ENCODE data around the gene SPSB1.

SPSB1 gene

GRCh38 chr1:9371951-9372350 is 79.3 kb downstream of the SPSB1 start:
- H3K4me1 ChIP-seq (ENCODE audit: control insufficient read depth in 2 of 2, insufficient read depth in 2 of 2, low read length in 2 of 2): peaks cover 11 to 19% of the 10 kb centered on the region in 2 donors
- peaks cover 5 to 6% of the 10 kb centered on the region in 2 donors for H3K36me3 ChIP-seq (ENCODE audit: control insufficient read depth in 2 of 2, insufficient read depth in 2 of 2, low read length in 2 of 2)
- no peak overlapping the region for H3K4me3 ChIP-seq (ENCODE audit: low read length in 2 of 2)
- H3K9me3 ChIP-seq (ENCODE audit: control insufficient read depth in 2 of 2, low read length in 2 of 2): no peaks in the 10 kb centered on the region
- peak overlapping the region; percentile 60 to 80 for H3K27ac ChIP-seq (ENCODE audit: low read depth in 2 of 2, low read length in 2 of 2)
- no peaks in the 10 kb centered on the region for H3K27me3 ChIP-seq (ENCODE audit: control insufficient read depth in 2 of 2, insufficient read depth in 2 of 2, low read length in 2 of 2)
- peak overlapping the region; percentile 26 to 28 for H3K9ac ChIP-seq (ENCODE audit: low read depth in 1 of 2, low read length in 2 of 2)

DNA sequence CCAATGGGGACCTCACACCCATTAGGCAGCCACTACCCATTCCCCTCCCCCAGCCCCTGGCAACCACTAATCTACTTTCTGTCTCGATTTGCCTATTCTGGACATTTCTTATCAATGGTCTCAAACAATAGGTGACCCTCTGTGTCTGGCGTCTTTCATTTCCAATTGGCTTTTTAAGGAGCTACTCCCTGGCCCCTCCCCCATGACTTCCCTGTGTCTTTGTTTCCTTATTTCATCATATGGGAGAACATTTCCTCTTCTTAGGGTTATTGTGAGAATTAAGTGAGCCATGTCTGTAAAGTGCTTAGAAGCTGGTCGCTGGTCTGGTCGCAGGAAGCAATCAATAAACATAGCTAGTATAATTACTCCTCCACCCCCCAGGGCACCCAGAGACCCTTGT is 80.9 kb downstream of the SPSB1 start:
- peaks cover 11 to 23% of the 10 kb centered on the region in 2 donors for H3K4me1 ChIP-seq (ENCODE audit: control insufficient read depth in 2 of 2, insufficient read depth in 2 of 2, low read length in 2 of 2)
- no peaks in the 10 kb centered on the region for H3K9me3 ChIP-seq (ENCODE audit: control insufficient read depth in 2 of 2, low read length in 2 of 2)
- no peaks in the 10 kb centered on the region for H3K36me3 ChIP-seq (ENCODE audit: control insufficient read depth in 2 of 2, insufficient read depth in 2 of 2, low read length in 2 of 2)
- no peak overlapping the region for H3K9ac ChIP-seq (ENCODE audit: low read depth in 1 of 2, low read length in 2 of 2)
- H3K4me3 ChIP-seq (ENCODE audit: low read length in 2 of 2): no peak overlapping the region
- no peak overlapping the region for H3K27ac ChIP-seq (ENCODE audit: low read depth in 2 of 2, low read length in 2 of 2)
- no peaks in the 10 kb centered on the region for H3K27me3 ChIP-seq (ENCODE audit: control insufficient read depth in 2 of 2, insufficient read depth in 2 of 2, low read length in 2 of 2)

DNA sequence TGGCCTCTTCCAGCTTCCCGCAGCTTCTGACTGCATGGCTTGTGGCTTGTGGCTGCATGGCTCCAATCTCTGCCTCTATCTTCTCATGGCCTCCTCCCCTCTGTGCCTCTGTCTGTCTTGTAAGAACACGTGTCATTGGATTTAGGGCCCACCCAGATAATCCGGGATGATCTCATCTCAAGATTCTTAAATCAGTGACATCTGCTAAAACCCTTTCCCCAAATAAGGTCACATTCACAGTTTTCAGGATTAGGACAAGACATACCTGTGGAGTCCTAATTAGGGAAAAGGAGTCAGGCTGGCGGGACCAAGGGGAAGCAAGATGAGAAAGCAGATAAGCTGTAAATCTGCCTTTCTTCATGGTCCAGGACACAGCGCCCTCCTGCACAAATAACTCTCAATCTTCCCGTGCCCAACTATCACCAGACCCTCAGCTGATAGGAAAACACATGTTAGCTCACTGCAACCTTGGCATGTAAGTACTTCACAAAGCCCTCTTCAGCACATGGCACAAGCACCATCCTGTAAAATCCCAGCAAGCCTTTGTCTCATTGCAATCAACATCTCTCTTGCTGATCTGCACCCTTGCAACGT is 82.2 kb downstream of the SPSB1 start:
- Histone ChIP-seq H3K4me1 (ENCODE audit: control insufficient read depth in 2 of 2, insufficient read depth in 2 of 2, low read length in 2 of 2) (peaks cover 11 to 23% of the 10 kb centered on the region in 2 donors), H3K27me3 (ENCODE audit: control insufficient read depth in 2 of 2, insufficient read depth in 2 of 2, low read length in 2 of 2) (no peaks in the 10 kb centered on the region), H3K9me3 (ENCODE audit: control insufficient read depth in 2 of 2, low read length in 2 of 2) (no peaks in the 10 kb centered on the region), H3K36me3 (ENCODE audit: control insufficient read depth in 2 of 2, insufficient read depth in 2 of 2, low read length in 2 of 2) (no peaks in the 10 kb centered on the region), H3K4me3 (ENCODE audit: low read length in 2 of 2) (no peak overlapping the region), H3K9ac (ENCODE audit: low read depth in 1 of 2, low read length in 2 of 2) (no peak overlapping the region), H3K27ac (ENCODE audit: low read depth in 2 of 2, low read length in 2 of 2) (peak overlapping the region; percentile 85 to 86)

GRCh38 chr1:9375912-9376311 is 83.2 kb downstream of the SPSB1 start:
- H3K4me1 ChIP-seq (ENCODE audit: control insufficient read depth in 2 of 2, insufficient read depth in 2 of 2, low read length in 2 of 2): peaks cover 11 to 23% of the 10 kb centered on the region in 2 donors
- no peaks in the 10 kb centered on the region for H3K27me3 ChIP-seq (ENCODE audit: control insufficient read depth in 2 of 2, insufficient read depth in 2 of 2, low read length in 2 of 2)
- H3K36me3 ChIP-seq (ENCODE audit: control insufficient read depth in 2 of 2, insufficient read depth in 2 of 2, low read length in 2 of 2): no peaks in the 10 kb centered on the region
- peak overlapping the region; percentile 85 to 86 for H3K27ac ChIP-seq (ENCODE audit: low read depth in 2 of 2, low read length in 2 of 2)
- no peak overlapping the region for H3K4me3 ChIP-seq (ENCODE audit: low read length in 2 of 2)
- no peaks in the 10 kb centered on the region for H3K9me3 ChIP-seq (ENCODE audit: control insufficient read depth in 2 of 2, low read length in 2 of 2)
- peak overlapping the region; percentile 14 to 36 for H3K9ac ChIP-seq (ENCODE audit: low read depth in 1 of 2, low read length in 2 of 2)

DNA sequence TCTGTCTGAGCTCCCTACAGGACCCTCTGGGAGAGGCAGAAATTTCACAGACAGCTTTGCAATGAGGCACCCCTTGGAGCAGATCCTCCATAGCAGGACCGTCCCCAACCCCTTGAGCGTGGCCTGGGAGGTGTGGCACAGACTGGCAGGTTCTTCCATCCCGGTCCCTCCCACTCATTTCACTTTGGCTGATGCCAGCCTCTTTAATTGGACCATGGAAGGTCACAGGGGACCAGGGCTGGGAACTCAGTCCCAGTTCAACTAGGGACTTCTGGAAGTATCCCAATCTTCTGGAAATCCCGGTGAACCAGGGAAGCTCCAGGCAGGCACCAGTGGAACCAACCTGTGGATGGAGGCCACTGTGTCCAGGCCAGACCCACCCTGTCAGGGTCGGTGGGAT is 83.7 kb downstream of the SPSB1 start:
- Histone ChIP-seq H3K4me1 (ENCODE audit: control insufficient read depth in 2 of 2, insufficient read depth in 2 of 2, low read length in 2 of 2) (peaks cover 11 to 21% of the 10 kb centered on the region in 2 donors), H3K27ac (ENCODE audit: low read depth in 2 of 2, low read length in 2 of 2) (peak overlapping the region; percentile 85 to 86), H3K9ac (ENCODE audit: low read depth in 1 of 2, low read length in 2 of 2) (peak overlapping the region in 1 of 2 donors; percentile 36), H3K27me3 (ENCODE audit: control insufficient read depth in 2 of 2, insufficient read depth in 2 of 2, low read length in 2 of 2) (no peaks in the 10 kb centered on the region), H3K36me3 (ENCODE audit: control insufficient read depth in 2 of 2, insufficient read depth in 2 of 2, low read length in 2 of 2) (no peaks in the 10 kb centered on the region), H3K4me3 (ENCODE audit: low read length in 2 of 2) (no peak overlapping the region), H3K9me3 (ENCODE audit: control insufficient read depth in 2 of 2, low read length in 2 of 2) (no peaks in the 10 kb centered on the region)

DNA sequence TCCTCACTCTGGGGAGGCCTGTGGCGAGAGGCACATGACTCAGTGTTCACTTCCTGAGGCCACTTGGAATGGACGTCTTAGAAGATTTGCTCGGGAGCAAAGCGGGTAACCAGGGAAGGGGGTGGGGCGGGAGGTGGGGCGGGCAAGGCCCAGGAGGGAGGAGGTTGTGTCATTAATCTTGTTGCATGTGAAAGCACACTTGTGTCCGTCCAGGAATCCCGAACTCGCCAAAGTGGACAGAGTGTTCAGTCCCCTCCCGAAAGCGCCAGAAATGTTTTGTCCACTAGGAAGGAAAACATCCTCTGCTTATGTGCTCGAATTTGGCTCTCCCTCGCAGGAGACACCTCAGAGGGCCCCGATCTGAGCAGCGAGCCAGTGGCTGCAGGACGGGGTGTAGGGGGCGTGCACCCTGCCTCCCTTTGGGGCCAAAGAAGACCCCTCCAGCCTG is 84.2 kb downstream of the SPSB1 start:
- Histone ChIP-seq H3K4me1 (ENCODE audit: control insufficient read depth in 2 of 2, insufficient read depth in 2 of 2, low read length in 2 of 2) (peaks cover 8 to 17% of the 10 kb centered on the region in 2 donors), H3K9ac (ENCODE audit: low read depth in 1 of 2, low read length in 2 of 2) (no peak overlapping the region), H3K36me3 (ENCODE audit: control insufficient read depth in 2 of 2, insufficient read depth in 2 of 2, low read length in 2 of 2) (no peaks in the 10 kb centered on the region), H3K9me3 (ENCODE audit: control insufficient read depth in 2 of 2, low read length in 2 of 2) (no peaks in the 10 kb centered on the region), H3K4me3 (ENCODE audit: low read length in 2 of 2) (no peak overlapping the region), H3K27me3 (ENCODE audit: control insufficient read depth in 2 of 2, insufficient read depth in 2 of 2, low read length in 2 of 2) (no peaks in the 10 kb centered on the region), H3K27ac (ENCODE audit: low read depth in 2 of 2, low read length in 2 of 2) (peak overlapping the region; percentile 85 to 86)

GRCh38 chr1:9378801-9379200 is 86.1 kb downstream of the SPSB1 start:
- Histone ChIP-seq H3K27me3 (ENCODE audit: control insufficient read depth in 2 of 2, insufficient read depth in 2 of 2, low read length in 2 of 2) (no peaks in the 10 kb centered on the region), H3K36me3 (ENCODE audit: control insufficient read depth in 2 of 2, insufficient read depth in 2 of 2, low read length in 2 of 2) (no peaks in the 10 kb centered on the region), H3K4me3 (ENCODE audit: low read length in 2 of 2) (no peak overlapping the region), H3K9ac (ENCODE audit: low read depth in 1 of 2, low read length in 2 of 2) (no peak overlapping the region), H3K9me3 (ENCODE audit: control insufficient read depth in 2 of 2, low read length in 2 of 2) (no peaks in the 10 kb centered on the region), H3K4me1 (ENCODE audit: control insufficient read depth in 2 of 2, insufficient read depth in 2 of 2, low read length in 2 of 2) (peaks cover 8 to 10% of the 10 kb centered on the region in 2 donors), H3K27ac (ENCODE audit: low read depth in 2 of 2, low read length in 2 of 2) (no peak overlapping the region)

GRCh38 chr1:9380711-9381110 is 88.0 kb downstream of the SPSB1 start:
- Histone ChIP-seq H3K36me3 (ENCODE audit: control insufficient read depth in 2 of 2, insufficient read depth in 2 of 2, low read length in 2 of 2) (no peaks in the 10 kb centered on the region), H3K4me1 (ENCODE audit: control insufficient read depth in 2 of 2, insufficient read depth in 2 of 2, low read length in 2 of 2) (peaks cover 10 to 25% of the 10 kb centered on the region in 2 donors), H3K9me3 (ENCODE audit: control insufficient read depth in 2 of 2, low read length in 2 of 2) (no peaks in the 10 kb centered on the region), H3K27me3 (ENCODE audit: control insufficient read depth in 2 of 2, insufficient read depth in 2 of 2, low read length in 2 of 2) (no peaks in the 10 kb centered on the region), H3K4me3 (ENCODE audit: low read length in 2 of 2) (no peak overlapping the region), H3K27ac (ENCODE audit: low read depth in 2 of 2, low read length in 2 of 2) (no peak overlapping the region), H3K9ac (ENCODE audit: low read depth in 1 of 2, low read length in 2 of 2) (no peak overlapping the region)

DNA sequence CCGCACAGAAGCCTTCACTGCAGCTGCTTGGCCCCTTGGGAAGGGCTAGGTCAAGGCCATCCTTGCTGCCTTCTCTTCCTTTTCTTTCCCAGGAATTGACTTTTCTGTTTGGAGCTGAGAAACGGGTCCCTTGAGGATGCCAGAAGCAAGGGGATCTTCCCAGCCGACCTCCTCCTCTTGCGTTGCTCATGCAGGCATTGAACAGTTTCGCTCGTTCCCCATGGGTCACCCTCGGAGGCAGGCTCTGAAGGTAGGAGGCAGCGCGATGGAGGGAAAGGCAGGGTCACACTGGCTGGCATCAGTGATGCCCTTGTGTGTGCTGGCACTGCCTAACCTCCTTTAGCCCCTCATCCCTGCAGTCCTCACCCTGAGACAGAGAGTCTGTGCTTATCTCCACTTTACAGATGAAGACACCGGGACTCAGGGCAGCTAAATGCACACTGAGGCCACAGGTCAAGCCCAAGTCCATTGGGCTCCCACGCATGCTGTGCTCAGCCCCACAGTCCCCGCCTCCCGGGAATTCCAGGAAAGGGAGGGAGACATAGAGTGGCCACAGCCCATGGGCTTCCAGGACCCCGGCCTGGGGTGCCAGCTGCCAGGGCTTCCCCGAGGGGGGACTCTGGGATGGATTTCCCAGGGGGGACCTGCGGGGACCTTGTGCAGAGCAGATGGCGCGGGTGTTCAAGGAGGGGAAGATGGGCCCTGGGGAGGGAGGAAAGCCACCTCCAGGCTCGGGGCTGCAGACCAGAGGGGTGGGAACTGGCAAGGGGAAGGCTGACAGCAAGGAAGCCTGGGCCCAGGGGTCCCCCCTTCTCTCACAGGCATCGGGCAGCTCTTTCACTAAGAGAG is 90.2 kb downstream of the SPSB1 start:
- H3K27ac ChIP-seq (ENCODE audit: low read depth in 2 of 2, low read length in 2 of 2): no peak overlapping the region
- no peak overlapping the region for H3K9ac ChIP-seq (ENCODE audit: low read depth in 1 of 2, low read length in 2 of 2)
- H3K4me3 ChIP-seq (ENCODE audit: low read length in 2 of 2): no peak overlapping the region
- no peaks in the 10 kb centered on the region for H3K36me3 ChIP-seq (ENCODE audit: control insufficient read depth in 2 of 2, insufficient read depth in 2 of 2, low read length in 2 of 2)
- peaks cover 8 to 19% of the 10 kb centered on the region in 2 donors for H3K4me1 ChIP-seq (ENCODE audit: control insufficient read depth in 2 of 2, insufficient read depth in 2 of 2, low read length in 2 of 2)
- H3K27me3 ChIP-seq (ENCODE audit: control insufficient read depth in 2 of 2, insufficient read depth in 2 of 2, low read length in 2 of 2): no peaks in the 10 kb centered on the region
- H3K9me3 ChIP-seq (ENCODE audit: control insufficient read depth in 2 of 2, low read length in 2 of 2): no peaks in the 10 kb centered on the region

GRCh38 chr1:9384128-9384527 is 91.4 kb downstream of the SPSB1 start:
- no peaks in the 10 kb centered on the region for H3K27me3 ChIP-seq (ENCODE audit: control insufficient read depth in 2 of 2, insufficient read depth in 2 of 2, low read length in 2 of 2)
- no peaks in the 10 kb centered on the region for H3K36me3 ChIP-seq (ENCODE audit: control insufficient read depth in 2 of 2, insufficient read depth in 2 of 2, low read length in 2 of 2)
- no peak overlapping the region for H3K4me3 ChIP-seq (ENCODE audit: low read length in 2 of 2)
- peak overlapping the region in 1 of 2 donors; percentile 3 for H3K27ac ChIP-seq (ENCODE audit: low read depth in 2 of 2, low read length in 2 of 2)
- peaks cover 8 to 23% of the 10 kb centered on the region in 2 donors for H3K4me1 ChIP-seq (ENCODE audit: control insufficient read depth in 2 of 2, insufficient read depth in 2 of 2, low read length in 2 of 2)
- H3K9ac ChIP-seq (ENCODE audit: low read depth in 1 of 2, low read length in 2 of 2): no peak overlapping the region
- H3K9me3 ChIP-seq (ENCODE audit: control insufficient read depth in 2 of 2, low read length in 2 of 2): no peaks in the 10 kb centered on the region
